HG02943 (cell line): Measurements from ENCODE around the gene NDUFS2.
"Not testable (repeated sequence)": the region's sequence is repeated elsewhere in the genome, so short reads cannot be mapped to it uniquely, and the experiment has no call there.

ENCODE experiments used
- ATAC-seq: cut with Tn5 transposase; IDR thresholded peaks from one replicate; pipeline ENCODE4 v1.9.1; 2021; ENCODE audit warnings: mild to moderate bottlenecking, low read depth, moderate library complexity; ENCODE audit not compliant: unreplicated experiment

NDUFS2 gene

GRCh38 chr1:161235957-161236775, 34.0 kb downstream of the NDUFS2 start:
- ATAC-seq, result no peak

- ATAC-seq, result no peak
These were observed 35.9 kb downstream of the NDUFS2 start, which contains the start of gene NR1I3 for GRCh38 chr1:161238039-161238473. Gene NR1I3 (minus strand): TSS chr1:161238203. CDS start chr1:161236565, 1,638 bp downstream.

GRCh38 chr1:161241682-161242081, 39.5 kb downstream of the NDUFS2 start:
- ATAC-seq, result no peak

- ATAC-seq, result no peak
These were observed 40.1 kb downstream of the NDUFS2 start for GRCh38 chr1:161242313-161242712.

- no peak for ATAC-seq
These were observed 42.7 kb downstream of the NDUFS2 start for GRCh38 chr1:161244888-161245287.

GRCh38 chr1:161250100-161250499, 47.9 kb downstream of the NDUFS2 start:
- ATAC-seq, result not testable (repeated sequence)

GRCh38 chr1:161250829-161251228, 48.7 kb downstream of the NDUFS2 start:
- no peak for ATAC-seq

- no peak for ATAC-seq
These were observed 49.4 kb downstream of the NDUFS2 start for GRCh38 chr1:161251579-161251978.

GRCh38 chr1:161255302-161255701, 53.1 kb downstream of the NDUFS2 start:
- ATAC-seq, result not testable (repeated sequence)

- ATAC-seq, result not testable (repeated sequence)
These were observed 53.9 kb downstream of the NDUFS2 start for GRCh38 chr1:161255955-161256520.

- not testable (repeated sequence) for ATAC-seq
These were observed 54.9 kb downstream of the NDUFS2 start for GRCh38 chr1:161257109-161257508.

GRCh38 chr1:161258439-161259344, 56.5 kb downstream of the NDUFS2 start, which contains the start of gene PCP4L1:
Gene PCP4L1 (plus strand): TSS chr1:161258745. CDS start chr1:161258975, 230 bp downstream.
- ATAC-seq, result no peak

- no peak for ATAC-seq
These were observed 57.2 kb downstream of the NDUFS2 start for GRCh38 chr1:161259345-161259702.

- ATAC-seq, result no peak
These were observed 57.6 kb downstream of the NDUFS2 start for GRCh38 chr1:161259765-161260164.

GRCh38 chr1:161260376-161261260, 58.5 kb downstream of the NDUFS2 start:
- ATAC-seq, result no peak

GRCh38 chr1:161261261-161262235, 59.4 kb downstream of the NDUFS2 start:
- no peak for ATAC-seq
